HG02981 (cell line): Measurements from ENCODE around the gene RRN3.
"Not testable (repeated sequence)": the region's sequence is repeated elsewhere in the genome, so short reads cannot be mapped to it uniquely, and the experiment has no call there.

Experiments used
- ATAC-seq: cut with Tn5 transposase; IDR thresholded peaks from one replicate; pipeline ENCODE4 v1.9.1; 2021; ENCODE audit warnings: mild to moderate bottlenecking, moderate library complexity; ENCODE audit not compliant: unreplicated experiment

Gene RRN3

GRCh38 chr16:15029749-15030148, 64.3 kb downstream of the RRN3 start:
- not testable (repeated sequence) for ATAC-seq

- not testable (repeated sequence) for ATAC-seq
Observed at GRCh38 chr16:15028801-15029698, 65.0 kb downstream of the RRN3 start.

- not testable (repeated sequence) for ATAC-seq
Observed at GRCh38 chr16:15028345-15028715, 65.7 kb downstream of the RRN3 start.

GRCh38 chr16:15027503-15028344, 66.3 kb downstream of the RRN3 start:
- ATAC-seq, result not testable (repeated sequence)

DNA sequence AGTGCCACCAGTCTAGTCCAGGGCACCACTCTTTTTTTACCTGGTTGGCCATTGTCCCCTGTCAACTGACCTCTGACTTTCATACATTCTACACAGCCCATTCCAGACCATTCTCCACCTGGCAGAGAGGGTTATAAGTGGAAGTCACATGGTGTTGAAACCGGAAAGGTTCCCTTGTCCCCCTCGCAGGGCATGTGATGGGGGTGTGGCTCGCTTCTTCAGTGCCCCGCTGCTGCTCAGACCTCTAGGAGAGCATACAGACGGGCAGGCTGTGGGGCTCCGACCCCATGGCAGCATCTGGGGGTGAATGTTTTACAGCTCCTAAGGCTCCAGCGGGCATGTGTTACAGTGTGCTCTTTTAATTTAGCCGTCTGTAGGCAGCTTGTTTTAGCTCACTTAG, 67.0 kb downstream of the RRN3 start:
- not testable (repeated sequence) for ATAC-seq

DNA sequence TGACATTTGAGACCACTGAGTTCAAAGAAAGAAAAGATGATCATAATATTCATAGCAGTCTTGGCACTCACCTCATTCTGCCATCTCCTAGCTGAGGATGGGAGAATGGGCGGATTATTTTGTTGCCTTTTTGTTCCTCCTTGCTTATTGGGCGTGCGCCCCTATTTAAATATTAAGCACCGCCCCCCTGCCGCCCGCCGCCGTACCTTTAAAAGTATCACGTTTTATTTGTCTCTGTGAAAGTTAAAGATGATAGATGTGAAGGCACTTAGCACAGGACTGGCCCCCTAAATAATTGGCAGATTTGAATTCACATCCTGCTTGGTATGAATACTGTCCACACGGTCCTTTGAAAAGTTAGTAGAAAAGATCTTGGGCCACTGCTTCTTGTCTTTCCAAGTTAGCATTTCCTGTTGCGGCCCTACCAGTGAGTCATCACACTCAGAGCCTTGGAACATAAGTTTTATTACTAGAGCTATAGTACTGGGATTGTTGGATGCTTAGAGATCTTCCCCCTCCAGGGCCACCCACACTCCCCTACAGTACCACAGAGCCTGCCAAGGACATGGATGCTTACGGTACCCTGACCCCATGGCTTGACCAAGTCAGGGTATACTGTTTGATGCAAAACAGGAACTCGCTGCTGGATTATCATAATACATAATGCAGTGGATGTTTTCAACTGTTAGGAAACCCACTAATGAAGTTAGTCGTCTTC, 68.7 kb downstream of the RRN3 start:
- not testable (repeated sequence) for ATAC-seq

DNA sequence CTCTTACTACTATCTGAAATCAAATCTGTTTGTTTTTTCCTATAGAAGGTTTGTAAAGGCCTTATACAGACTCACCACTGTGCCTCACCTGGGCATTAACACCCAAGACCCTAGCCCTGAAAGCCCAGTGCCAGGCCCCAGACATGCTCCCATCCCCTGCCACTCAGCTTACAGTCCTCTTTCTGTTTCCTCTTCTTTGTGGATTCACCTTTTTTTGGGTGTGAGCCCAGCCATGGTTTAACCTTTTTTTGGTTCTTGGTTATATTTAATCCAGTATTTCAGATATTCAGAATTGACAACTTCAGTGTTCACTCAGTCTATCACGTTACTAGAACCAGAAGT, 69.2 kb downstream of the RRN3 start:
- ATAC-seq, result not testable (repeated sequence)

DNA sequence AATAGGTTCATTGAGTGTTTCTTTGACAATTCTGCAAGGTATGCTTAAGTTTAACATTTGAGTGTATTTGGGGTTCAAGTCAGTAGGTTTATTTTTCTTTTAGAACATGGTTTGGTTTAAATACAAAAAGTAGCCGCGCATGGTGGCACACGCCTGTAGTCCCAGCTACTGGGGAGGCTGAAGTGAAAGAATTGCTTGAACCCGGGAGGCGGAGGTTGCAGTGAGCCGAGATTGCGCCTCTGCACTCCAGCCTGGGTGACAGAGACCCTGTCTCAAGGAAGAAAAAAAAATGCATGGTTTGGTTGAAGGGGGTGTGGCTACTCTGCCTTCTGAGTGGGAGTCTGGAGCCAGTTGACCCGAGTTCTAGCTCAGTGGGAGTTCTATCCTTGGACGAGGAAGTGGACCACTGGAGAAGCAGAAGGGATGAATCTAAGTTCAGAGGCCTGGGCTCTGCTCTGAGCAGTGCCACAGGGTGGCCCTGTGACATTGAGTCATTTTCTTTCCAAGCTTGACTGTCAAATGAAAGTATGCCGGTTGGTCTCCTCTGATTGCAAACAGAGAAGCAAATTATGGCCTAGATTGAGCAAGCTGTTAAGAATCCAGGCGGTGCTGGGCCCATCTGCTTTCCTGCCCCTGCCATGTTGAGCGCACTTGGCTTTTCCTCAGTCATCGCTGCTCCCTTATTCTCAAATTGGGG, 70.5 kb downstream of the RRN3 start:
- ATAC-seq, result not testable (repeated sequence)

DNA sequence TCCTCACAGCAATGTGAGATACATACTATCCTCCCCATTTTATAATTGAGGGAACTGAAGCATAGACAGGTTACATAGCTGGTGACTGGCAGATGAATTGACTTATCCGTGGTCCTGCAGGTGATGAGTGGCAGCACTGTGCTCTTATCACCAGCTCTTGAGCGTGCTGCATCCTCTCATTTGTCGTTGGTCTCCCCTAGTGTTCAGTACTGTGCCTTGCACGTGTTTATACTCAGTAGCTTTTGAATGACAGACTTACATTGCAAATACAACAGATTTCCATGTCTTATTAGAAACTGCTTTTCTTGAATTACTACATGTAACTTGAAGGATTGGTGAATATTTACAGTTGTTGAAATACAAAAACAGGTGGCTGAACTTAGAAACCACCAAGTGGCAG, 71.9 kb downstream of the RRN3 start:
- peak; percentile 87 for ATAC-seq

- ATAC-seq, result not testable (repeated sequence)
Observed at GRCh38 chr16:15021429-15021828, 72.6 kb downstream of the RRN3 start.

DNA sequence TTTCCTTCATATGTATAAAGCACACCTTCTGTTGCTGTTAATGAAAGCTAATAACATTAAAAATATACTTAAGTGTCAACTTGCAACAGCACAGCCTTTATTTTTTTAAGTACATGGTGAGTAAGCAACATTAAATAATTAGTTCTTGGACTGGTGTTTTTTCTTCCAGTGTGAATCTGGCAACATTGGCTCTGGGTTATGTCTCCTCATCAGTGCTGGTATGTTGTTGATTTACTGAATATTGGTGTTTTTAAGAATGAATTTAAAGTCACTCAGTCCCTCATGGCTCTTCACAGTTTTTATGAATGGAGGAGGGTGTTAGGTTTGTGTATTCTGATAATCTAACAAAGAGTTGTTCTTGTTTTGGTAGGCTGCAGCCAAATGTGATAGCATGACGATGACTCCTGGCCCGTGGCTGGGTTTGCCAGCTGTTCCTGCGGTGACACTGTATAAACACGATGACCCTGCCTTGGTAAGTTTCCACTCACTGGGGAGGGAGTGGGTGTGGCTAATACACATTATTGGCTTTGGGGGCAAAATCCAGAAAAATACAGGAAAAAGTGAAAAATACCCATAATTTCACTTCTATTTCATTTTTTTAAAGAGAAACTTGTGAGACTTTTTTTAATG, 77.0 kb downstream of the RRN3 start:
- not testable (repeated sequence) for ATAC-seq

GRCh38 chr16:15016354-15016753, 77.7 kb downstream of the RRN3 start:
- ATAC-seq, result not testable (repeated sequence)

DNA sequence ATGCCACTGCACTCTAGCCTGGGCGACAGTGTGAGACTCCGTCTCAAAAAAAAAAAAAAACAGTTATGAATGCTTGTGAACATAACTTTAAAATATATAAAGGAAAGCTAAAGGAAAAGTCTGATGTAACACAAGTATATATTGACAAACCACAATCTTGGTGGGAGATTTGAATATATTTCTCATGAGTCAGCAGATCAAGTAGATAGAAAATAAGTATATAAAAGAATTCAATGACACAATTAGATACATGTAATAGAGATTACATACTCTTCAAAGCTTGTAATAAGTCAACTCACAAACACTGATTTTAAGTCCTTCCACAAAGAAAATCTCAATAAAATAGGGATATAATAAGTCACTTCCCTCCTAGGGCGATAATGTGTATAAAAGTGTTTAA, 78.4 kb downstream of the RRN3 start:
- not testable (repeated sequence) for ATAC-seq

DNA sequence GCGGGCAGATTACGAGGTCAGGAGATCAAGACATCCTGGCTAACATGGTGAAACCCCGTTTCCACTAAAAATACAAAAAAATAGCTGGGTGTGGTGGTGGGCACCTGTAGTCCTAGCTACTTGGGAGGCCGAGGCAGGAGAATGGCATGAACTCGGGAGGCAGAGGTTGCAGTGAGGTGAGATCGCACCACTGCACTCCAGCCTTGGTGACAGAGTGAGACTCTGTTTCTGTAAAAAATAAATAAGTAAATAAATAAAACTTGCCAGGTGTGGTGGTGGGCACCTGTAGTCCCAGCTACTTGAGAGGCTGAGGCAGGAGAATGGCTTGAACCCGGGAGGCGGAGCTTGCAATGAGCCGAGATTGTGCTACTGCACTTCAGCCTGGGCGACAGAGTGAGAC, 81.1 kb downstream of the RRN3 start:
- not testable (repeated sequence) for ATAC-seq
